Activated naive CD4-positive, alpha-beta T cell treated with anti-CD3 and anti-CD28 coated beads, Interleukin-2, amount 10 ng/mL, durations not matched to agents 7 days and 5 days (primary cell): Measurements from ENCODE around the gene ENOPH1.

Experiments
- CTCF ChIA-PET: fragments of 350-600 bp; sonication (Branson Sonifier 250); formaldehyde crosslinking; loops from one replicate; lab custom pipeline; 2021; ENCODE audit warnings: antibody characterized with exemption; lab: Charles Lee
- DNase-seq: peaks from one replicate; pipeline ENCODE4 v3.0.0-alpha.2; 2020
- H3K27ac Mint-ChIP-seq: one replicate; pipeline ENCODE4 v1.8.0; 2021; ENCODE audit warnings: mild to moderate bottlenecking, moderate library complexity, mixed read lengths
- H3K27me3 Mint-ChIP-seq: one replicate; pipeline ENCODE4 v1.8.0; 2021; ENCODE audit warnings: mild to moderate bottlenecking, mixed read lengths
- H3K36me3 Mint-ChIP-seq: one replicate; pipeline ENCODE4 v1.8.0; 2021; ENCODE audit warnings: mixed read lengths
- H3K4me1 Mint-ChIP-seq: one replicate; pipeline ENCODE4 v1.8.0; 2021; ENCODE audit warnings: mixed read lengths
- H3K4me3 Mint-ChIP-seq: one replicate; pipeline ENCODE4 v1.8.0; 2021; ENCODE audit warnings: mild to moderate bottlenecking, moderate library complexity, mixed read lengths
- H3K9me3 Mint-ChIP-seq: one replicate; pipeline ENCODE4 v1.8.0; 2021; ENCODE audit warnings: mixed read lengths

ENOPH1 gene

GRCh38 chr4:82493721-82494425, 63.5 kb downstream of the ENOPH1 start:
- H3K9me3 Mint-ChIP-seq: no peaks in the 10 kb centered on the region
- H3K4me3 Mint-ChIP-seq: no peak overlapping the region
- CTCF ChIA-PET: no interaction called here
- no peaks in the 10 kb centered on the region for H3K4me1 Mint-ChIP-seq
- no peak for DNase-seq
- no peaks in the 10 kb centered on the region for H3K27me3 Mint-ChIP-seq
- no peak overlapping the region for H3K27ac Mint-ChIP-seq
- H3K36me3 Mint-ChIP-seq: no peaks in the 10 kb centered on the region

DNA sequence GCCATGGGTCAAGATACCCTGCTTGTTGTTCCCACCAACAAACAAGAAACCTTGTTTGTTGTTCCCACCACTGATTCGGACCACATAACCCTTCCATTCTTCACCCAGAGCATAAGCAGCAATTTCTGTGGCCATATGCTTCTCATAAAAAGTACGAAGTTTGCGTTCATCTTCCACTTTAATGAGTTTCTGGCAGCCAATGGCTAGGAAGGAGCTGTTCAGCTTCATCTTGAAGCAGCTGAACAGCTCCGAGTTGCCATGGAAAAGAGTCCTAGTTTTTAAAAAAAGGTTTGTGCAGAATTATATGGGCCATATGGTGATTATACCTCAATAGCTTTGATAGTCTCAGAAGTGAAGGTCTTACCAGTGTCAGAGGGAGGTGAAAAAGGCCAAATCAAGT, 65.3 kb downstream of the ENOPH1 start:
- H3K4me3 Mint-ChIP-seq: no peak overlapping the region
- no peak overlapping the region for H3K27ac Mint-ChIP-seq
- H3K9me3 Mint-ChIP-seq: no peaks in the 10 kb centered on the region
- H3K4me1 Mint-ChIP-seq: no peaks in the 10 kb centered on the region
- DNase-seq: no peak
- H3K27me3 Mint-ChIP-seq: no peaks in the 10 kb centered on the region
- no peaks in the 10 kb centered on the region for H3K36me3 Mint-ChIP-seq
- CTCF ChIA-PET: no interaction called here

DNA sequence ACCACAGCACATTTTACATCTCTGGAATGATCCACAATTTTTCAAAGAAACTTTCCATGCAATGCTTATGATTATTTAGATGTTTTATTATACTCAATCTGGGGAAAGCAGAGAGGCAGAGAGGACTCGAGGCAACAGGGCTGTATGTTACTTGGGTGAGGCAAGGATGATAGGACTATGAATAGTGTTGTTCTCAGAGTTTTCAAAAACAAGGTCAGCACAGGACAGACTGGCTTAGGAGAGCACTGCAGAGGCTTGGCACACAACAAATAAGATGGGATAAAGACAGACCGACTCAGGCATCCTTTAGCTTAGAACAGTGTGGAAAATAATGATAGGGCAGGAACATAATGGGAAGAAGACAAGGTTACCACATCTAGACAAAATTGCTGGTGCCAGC, 66.0 kb downstream of the ENOPH1 start:
- CTCF ChIA-PET: no interaction called here
- no peak for DNase-seq

DNA sequence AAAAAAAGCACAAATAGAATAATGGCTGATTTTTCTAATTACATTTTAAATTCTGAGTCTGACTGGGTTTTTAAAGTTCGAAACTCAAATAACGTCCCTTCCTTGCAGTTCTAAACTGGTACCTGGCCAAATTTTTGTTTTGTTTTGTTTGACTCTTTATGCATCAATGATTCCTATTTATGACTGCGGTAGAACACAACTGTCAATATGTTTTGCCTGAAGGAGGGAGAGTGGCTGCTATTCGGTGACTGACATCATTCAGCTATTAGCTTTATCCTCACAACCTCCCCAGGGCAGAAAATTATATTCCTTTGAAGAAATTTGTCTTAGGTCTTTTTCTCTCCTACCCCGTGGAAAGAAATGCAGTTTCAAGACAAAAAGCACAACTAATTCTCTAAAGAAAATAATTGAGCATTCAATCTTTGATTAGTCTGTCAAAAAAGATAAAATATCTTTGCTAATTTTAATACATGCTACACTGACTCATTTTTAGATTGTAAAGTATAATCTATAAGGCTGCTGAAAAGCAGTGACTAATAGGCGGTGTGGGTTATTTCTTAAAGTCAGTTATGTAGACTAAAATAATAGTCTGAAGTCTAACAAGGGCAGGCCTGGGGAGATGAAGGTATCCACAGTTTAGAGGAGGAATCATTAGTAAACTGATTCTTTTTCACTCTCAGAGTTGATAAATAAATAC, 69.5 kb downstream of the ENOPH1 start:
- no peaks in the 10 kb centered on the region for H3K36me3 Mint-ChIP-seq
- no peaks in the 10 kb centered on the region for H3K27me3 Mint-ChIP-seq
- no peak overlapping the region for H3K4me3 Mint-ChIP-seq
- DNase-seq: no peak
- no peak overlapping the region for H3K27ac Mint-ChIP-seq
- H3K9me3 Mint-ChIP-seq: no peaks in the 10 kb centered on the region
- CTCF ChIA-PET: no interaction called here
- H3K4me1 Mint-ChIP-seq: no peaks in the 10 kb centered on the region

More for the DNA sequence above, 66.0 kb downstream of the ENOPH1 start:
- H3K4me3 Mint-ChIP-seq: no peak overlapping the region
- no peaks in the 10 kb centered on the region for H3K36me3 Mint-ChIP-seq
- no peak overlapping the region for H3K27ac Mint-ChIP-seq
- no peaks in the 10 kb centered on the region for H3K4me1 Mint-ChIP-seq
- no peaks in the 10 kb centered on the region for H3K27me3 Mint-ChIP-seq
- H3K9me3 Mint-ChIP-seq: no peaks in the 10 kb centered on the region

DNA sequence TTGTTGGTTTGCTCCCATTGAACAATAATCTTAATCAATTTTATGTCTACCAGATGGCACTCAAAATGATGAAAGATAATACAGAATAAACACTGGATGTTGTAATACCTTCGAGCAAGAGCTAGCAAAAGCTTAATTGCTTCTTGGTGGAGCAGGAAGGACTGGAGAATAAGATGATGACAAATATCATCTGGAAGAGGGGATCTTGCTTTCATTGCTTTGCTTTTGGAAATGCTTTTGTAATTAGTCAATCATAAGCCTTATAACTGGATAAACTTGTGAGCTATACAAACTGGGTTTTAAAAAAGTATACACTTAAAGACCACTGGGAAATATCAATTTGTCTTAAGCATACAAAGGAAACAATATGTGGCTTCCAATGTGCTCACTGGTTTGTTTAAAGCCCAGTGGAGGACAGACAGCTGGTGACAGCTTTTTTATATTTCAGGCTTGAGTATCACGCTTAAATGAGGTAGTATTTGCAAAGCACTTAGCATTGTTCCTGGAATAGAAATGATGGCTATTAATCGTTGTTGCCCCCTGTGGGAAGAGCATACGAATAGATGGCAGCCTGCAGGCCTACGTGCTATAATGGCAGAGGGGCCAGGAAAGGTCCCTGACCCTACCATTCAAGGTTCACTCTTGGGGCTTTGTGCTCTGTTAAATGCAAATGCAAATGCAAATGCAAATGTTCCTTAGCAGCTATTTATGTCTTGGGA, 70.2 kb downstream of the ENOPH1 start:
- Mint-ChIP-seq H3K27me3 (no peaks in the 10 kb centered on the region), H3K36me3 (no peaks in the 10 kb centered on the region), H3K4me3 (no peak overlapping the region), H3K4me1 (no peaks in the 10 kb centered on the region), H3K9me3 (no peaks in the 10 kb centered on the region), H3K27ac (no peak overlapping the region)
- CTCF ChIA-PET: no interaction called here
- DNase-seq: no peak

GRCh38 chr4:82501154-82501442, 70.7 kb downstream of the ENOPH1 start:
- no peak overlapping the region for H3K4me3 Mint-ChIP-seq
- H3K4me1 Mint-ChIP-seq: no peaks in the 10 kb centered on the region
- no peak overlapping the region for H3K27ac Mint-ChIP-seq
- no peaks in the 10 kb centered on the region for H3K36me3 Mint-ChIP-seq
- H3K9me3 Mint-ChIP-seq: no peaks in the 10 kb centered on the region
- H3K27me3 Mint-ChIP-seq: no peaks in the 10 kb centered on the region
- no peak for DNase-seq
- CTCF ChIA-PET: no interaction called here

DNA sequence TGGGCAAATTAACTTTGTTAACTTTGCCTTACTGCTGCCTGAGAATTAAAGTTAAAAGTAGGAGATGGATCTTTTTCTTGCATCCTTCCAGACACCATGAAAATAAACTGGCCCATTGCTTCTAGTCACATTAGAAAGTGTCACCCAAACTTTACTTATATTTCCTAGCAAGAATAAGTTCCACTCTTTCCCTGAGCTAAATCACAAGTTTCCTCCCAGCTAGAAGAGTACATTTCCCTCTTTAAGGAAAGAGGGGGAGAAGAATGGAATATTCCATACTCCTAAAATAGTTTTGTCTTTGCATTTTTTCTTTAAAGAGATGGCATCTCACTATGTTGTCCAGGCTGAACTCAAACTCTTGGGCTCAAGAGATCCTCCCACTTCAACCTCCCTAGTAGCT, 77.6 kb downstream of the ENOPH1 start:
- CTCF ChIA-PET: no interaction called here
- Mint-ChIP-seq H3K4me3 (no peak overlapping the region), H3K36me3 (no peaks in the 10 kb centered on the region), H3K27me3 (peaks cover 10% of the 10 kb centered on the region), H3K9me3 (no peaks in the 10 kb centered on the region), H3K4me1 (no peaks in the 10 kb centered on the region), H3K27ac (no peak overlapping the region)
- DNase-seq: no peak

- H3K36me3 Mint-ChIP-seq: no peaks in the 10 kb centered on the region
- H3K27me3 Mint-ChIP-seq: peaks cover 12% of the 10 kb centered on the region
- no peak overlapping the region for H3K4me3 Mint-ChIP-seq
- H3K4me1 Mint-ChIP-seq: no peaks in the 10 kb centered on the region
- no peak for DNase-seq
- H3K9me3 Mint-ChIP-seq: no peaks in the 10 kb centered on the region
- CTCF ChIA-PET: interaction anchor here (0.7 kb wide), 1 partner anchor 54 kb away, joined by 3 read pairs; no protein-coding TSS in a partner anchor
- no peak overlapping the region for H3K27ac Mint-ChIP-seq
Observed at GRCh38 chr4:82508806-82509428, 78.5 kb downstream of the ENOPH1 start.

DNA sequence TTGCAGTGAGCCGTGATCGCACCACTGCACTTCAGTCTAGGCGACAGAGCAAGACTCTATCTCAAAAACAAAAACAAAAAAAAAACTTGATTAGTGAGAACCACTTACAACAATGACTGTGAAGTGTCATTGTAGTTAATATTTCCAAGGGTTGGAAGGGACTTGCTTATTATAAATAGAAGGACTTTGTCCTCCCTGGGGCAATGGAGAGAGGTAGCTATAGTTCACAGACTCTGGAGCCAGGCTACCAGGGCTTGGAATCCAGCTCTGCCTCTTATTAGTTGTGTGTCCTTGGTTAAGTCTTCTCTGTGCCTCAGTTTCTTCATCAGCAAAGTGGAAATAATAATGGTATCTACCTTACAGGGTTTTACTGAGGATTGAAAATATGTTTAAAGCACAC, 79.8 kb downstream of the ENOPH1 start:
- no peak for DNase-seq
- Mint-ChIP-seq H3K4me1 (no peaks in the 10 kb centered on the region), H3K9me3 (no peaks in the 10 kb centered on the region), H3K36me3 (no peaks in the 10 kb centered on the region), H3K27me3 (peaks cover 12% of the 10 kb centered on the region), H3K27ac (no peak overlapping the region), H3K4me3 (no peak overlapping the region)
- CTCF ChIA-PET: no interaction called here
